Activated naive CD4-positive, alpha-beta T cell (primary cell): ENCODE data around the gene GSDMA.
"Not testable (repeated sequence)": the region's sequence is repeated elsewhere in the genome, so short reads cannot be mapped to it uniquely, and the experiment has no call there.

ENCODE experiments used
- DNase-seq, 4 experiments: peaks; one replicate each; lab custom pipeline; 2025; lab: John Stamatoyannopoulos, UW

Gene GSDMA

DNA sequence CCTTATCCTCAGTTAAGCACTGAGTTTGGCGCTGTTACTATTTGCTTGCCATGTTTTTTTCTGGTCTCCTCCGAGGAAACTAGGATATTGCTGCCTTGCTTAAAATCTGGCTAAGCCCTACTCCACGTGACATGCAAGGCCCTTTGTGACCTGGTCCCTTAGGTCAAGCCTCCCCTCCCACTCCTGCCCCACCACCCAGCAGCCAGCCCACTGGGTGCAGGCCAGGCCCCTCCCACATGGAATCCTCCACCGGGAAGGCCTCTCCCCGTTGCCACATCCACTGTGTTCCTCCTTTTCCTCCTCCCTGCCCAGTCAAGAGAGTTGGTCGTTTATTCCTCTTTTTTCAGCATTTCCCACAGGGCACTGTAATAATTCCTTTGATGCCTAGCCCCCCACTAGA is 34.0 kb downstream of the GSDMA start:
- DNase-seq, result no peak

DNA sequence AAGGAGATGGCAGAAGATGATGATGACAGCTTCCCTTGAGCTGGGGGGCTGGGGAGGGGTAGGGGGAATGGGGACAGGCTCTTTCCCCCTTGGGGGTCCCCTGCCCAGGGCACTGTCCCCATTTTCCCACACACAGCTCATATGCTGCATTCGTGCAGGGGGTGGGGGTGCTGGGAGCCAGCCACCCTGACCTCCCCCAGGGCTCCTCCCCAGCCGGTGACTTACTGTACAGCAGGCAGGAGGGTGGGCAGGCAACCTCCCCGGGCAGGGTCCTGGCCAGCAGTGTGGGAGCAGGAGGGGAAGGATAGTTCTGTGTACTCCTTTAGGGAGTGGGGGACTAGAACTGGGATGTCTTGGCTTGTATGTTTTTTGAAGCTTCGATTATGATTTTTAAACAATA is 34.7 kb downstream of the GSDMA start:
- DNase-seq, result no peak

DNA sequence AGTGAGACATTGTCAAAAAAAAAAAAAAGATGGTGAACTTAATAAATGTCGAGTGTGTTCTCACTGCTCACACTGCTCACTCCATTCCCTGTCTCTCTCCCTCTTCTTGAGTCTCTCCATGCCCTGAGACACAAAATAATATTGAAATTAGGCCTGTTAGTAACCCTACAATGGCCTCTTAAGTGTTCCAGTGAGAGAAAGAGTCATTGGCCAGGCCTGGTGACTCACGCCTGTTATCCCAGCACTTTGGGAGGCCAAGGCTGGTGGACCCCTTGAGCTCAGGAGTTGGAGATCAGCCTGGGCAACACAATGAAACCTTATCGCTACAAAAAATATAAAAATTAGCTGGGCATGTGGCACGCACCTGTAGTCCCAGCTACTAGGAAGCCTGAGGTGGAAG is 36.3 kb downstream of the GSDMA start:
- DNase-seq, result no peak

DNA sequence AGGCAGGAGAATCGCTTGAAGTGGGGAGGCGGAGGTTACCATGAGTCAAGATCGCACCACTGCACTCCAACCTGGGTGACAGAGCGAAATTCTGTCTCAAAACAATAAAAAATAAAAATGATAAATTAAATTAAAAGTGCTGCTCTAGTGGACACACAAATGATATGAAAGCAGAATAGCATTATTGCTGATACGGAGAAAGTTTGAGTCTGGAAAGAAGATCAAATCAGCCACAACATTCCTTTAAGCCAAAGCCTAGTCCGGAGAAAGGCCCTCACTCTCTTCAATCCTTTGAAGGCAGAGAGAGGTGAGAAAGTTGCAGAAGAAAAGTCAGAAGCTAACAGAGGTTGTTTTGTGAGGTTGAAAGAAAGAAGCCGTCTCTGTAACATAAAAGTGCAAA is 37.4 kb downstream of the GSDMA start:
- DNase-seq, result no peak

DNA sequence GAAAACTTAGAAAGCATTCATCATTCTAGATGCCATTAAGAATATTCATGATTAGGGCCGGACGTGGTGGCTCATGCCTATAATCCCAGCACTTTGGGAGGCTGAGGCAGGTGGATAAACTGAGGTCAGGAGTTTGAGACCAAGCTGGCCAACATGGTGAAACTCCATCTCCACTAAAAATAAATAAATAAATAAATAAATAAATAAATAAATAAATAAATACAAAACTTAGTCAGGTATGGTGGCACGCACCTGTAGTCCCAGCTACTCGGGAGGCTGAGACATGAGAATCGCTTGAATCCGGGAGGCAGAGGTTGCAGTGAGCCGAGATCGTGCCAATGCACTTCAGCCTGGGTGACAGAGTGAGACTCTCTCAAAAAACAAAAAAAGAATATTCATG is 38.5 kb downstream of the GSDMA start:
- not testable (repeated sequence) for DNase-seq

DNA sequence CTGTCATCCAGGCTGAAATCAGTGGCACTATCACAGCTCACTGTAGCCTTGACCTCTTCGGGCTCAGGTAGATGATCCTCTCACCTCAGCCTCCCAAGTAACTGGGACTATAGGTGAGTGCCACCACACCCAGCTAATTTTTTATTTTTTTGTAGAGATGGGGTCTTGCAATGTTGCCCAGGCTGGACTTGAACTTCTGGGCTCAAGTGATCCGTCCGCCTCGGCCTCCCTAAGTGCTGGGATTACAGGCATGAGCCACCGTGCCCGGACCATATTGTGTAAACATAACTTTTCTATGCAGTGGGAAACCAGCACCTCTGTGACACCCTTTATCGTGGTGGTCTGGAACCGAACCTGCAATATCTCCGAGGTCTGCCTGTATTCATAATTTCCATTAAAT is 41.3 kb downstream of the GSDMA start:
- no peak for DNase-seq

DNA sequence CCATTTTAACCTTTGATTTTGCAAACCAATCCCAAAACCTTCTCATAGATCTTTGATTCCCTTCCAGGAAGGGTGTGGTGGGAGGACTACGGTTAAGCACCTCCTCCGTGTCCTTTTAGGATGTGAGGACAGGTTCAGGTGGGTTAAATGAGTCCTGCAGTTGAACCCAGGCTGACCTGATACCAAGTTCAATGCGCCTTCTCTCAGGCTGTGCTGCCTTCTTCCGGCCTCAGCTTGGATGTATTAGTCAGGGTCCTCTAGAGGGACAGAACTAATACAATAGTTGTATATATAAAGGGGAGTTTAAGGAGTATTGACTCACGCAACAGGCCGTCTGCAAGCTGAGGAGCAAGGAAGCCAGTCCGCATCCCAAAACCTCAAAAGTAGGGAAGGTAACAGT is 41.9 kb downstream of the GSDMA start:
- DNase-seq, result no peak

DNA sequence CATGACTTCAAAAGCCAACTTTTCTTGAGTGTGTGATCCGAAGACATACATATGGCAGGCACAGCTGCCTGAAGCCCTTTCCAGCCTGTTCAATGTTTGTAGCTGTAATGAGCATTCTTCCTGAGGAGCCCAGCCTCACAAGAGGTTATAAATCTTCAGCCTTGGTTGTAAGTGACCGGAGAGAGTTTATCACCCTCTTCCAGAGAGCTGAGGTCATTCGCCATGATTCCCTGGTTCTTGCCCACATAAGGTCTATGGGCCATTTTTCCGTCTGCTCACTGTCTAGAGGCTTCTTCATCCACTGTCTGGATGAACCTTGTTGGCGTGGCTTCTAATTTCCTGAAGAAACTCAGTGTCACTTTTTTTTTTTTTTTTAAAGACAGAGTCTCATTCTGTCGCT is 42.7 kb downstream of the GSDMA start:
- no peak for DNase-seq

DNA sequence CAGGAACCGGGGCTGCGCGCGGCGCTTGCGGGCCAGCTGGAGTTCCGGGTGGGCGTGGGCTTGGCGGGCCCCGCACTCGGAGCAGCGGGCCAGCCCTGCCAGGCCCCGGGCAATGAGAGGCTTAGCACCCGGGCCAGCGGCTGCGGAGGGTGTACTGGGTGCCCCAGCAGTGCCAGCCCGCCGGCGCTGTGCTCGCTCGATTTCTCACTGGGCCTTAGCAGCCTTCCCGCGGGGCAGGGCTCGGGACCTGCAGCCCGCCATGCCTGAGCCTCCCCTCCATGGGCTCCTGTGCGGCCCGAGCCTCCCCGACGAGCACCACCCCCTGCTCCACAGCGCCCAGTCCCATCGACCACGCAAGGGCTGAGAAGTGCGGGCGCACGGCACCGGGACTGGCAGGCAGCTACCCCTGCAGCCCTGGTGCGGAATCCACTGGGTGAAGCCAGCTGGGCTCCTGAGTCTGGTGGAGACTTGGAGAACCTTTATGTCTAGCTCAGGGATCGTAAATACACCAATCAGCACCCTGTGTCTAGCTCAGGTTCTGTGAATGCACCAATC is 48.2 kb downstream of the GSDMA start:
- not testable (repeated sequence) for DNase-seq

DNA sequence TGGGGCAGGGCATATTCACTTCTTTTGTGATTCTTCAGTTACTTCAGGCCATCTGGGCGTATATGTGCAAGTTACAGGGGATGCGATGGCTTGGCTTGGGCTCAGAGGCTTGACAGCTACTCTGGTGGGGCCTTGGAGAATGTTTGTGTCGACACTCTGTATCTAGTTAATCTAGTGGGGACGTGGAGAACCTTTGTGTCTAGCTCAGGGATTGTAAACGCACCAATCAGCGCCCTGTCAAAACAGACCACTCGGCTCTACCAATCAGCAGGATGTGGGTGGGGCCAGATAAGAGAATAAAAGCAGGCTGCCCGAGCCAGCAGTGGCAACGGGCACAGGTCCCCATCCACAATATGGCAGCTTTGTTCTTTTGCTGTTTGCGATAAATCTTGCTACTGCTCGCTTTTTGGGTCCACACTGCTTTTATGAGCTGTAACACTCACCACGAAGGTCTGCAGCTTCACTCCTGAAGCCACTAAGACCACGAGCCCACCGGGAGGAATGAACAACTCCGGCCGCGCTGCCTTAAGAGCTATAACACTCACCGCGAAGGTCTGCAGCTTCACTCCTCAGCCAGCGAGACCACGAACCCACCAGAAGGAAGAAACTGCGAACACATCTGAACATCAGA is 49.3 kb downstream of the GSDMA start:
- not testable (repeated sequence) for DNase-seq

DNA sequence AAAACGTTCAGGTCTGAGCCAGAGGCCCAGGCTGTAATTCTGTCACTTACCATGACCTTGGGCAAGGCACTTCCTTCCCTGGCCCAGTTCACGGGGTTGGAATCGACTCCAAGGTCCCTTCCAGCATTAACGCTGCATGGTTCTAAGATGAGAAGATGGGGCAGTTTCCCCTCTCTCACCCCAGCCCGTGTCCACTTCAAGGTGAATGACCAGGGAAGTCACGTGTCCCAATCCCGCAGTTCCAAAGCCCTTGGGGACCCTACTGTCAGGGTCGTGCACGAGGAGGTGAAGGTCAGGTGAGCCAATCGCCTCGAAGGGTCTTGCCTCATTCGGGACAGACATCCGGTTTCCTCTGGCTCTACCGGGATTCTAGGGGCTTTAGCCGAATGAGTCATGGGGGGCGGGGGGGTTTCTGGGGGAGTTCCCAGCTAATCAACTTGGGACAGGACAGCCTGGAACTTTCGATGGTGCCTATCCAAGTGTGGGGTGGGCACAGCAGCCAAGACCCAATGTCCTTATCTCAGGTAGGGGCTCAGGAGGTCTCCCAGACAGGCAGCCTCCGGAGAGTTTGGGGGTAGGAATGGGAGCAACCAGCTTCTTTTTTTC is 51.7 kb downstream of the GSDMA start:
- no peak for DNase-seq

DNA sequence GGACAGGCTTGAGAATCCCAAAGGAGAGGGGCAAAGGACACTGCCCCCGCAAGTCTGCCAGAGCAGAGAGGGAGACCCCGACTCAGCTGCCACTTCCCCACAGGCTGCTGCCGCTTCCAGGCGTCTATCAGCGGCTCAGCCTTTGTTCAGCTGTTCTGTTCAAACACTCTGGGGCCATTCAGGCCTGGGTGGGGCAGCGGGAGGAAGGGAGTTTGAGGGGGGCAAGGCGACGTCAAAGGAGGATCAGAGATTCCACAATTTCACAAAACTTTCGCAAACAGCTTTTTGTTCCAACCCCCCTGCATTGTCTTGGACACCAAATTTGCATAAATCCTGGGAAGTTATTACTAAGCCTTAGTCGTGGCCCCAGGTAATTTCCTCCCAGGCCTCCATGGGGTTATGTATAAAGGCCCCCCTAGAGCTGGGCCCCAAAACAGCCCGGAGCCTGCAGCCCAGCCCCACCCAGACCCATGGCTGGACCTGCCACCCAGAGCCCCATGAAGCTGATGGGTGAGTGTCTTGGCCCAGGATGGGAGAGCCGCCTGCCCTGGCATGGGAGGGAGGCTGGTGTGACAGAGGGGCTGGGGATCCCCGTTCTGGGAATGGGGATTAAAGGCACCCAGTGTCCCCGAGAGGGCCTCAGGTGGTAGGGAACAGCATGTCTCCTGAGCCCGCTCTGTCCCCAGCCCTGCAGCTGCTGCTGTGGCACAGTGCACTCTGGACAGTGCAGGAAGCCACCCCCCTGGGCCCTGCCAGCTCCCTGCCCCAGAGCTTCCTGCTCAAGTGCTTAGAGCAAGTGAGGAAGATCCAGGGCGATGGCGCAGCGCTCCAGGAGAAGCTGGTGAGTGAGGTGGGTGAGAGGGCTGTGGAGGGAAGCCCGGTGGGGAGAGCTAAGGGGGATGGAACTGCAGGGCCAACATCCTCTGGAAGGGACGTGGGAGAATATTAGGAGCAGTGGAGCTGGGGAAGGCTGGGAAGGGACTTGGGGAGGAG is 52.5 kb downstream of the GSDMA start, which contains the start of gene CSF3:
TSS of gene CSF3 (plus strand) at position 436 of the 993 bp plus-strand sequence. CDS start at position 471, 35 bp downstream.
- no peak for DNase-seq

DNA sequence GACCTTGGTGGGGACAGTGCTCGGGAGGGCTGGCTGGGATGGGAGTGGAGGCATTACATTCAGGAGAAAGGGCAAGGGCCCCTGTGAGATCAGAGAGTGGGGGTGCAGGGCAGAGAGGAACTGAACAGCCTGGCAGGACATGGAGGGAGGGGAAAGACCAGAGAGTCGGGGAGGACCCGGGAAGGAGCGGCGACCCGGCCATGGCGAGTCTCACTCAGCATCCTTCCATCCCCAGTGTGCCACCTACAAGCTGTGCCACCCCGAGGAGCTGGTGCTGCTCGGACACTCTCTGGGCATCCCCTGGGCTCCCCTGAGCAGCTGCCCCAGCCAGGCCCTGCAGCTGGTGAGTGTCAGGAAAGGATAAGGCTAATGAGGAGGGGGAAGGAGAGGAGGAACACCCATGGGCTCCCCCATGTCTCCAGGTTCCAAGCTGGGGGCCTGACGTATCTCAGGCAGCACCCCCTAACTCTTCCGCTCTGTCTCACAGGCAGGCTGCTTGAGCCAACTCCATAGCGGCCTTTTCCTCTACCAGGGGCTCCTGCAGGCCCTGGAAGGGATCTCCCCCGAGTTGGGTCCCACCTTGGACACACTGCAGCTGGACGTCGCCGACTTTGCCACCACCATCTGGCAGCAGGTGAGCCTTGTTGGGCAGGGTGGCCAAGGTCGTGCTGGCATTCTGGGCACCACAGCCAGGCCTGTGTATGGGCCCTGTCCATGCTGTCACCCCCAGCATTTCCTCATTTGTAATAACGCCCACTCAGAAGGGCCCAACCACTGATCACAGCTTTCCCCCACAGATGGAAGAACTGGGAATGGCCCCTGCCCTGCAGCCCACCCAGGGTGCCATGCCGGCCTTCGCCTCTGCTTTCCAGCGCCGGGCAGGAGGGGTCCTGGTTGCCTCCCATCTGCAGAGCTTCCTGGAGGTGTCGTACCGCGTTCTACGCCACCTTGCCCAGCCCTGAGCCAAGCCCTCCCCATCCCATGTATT is 53.5 kb downstream of the GSDMA start:
- DNase-seq, result no peak

DNA sequence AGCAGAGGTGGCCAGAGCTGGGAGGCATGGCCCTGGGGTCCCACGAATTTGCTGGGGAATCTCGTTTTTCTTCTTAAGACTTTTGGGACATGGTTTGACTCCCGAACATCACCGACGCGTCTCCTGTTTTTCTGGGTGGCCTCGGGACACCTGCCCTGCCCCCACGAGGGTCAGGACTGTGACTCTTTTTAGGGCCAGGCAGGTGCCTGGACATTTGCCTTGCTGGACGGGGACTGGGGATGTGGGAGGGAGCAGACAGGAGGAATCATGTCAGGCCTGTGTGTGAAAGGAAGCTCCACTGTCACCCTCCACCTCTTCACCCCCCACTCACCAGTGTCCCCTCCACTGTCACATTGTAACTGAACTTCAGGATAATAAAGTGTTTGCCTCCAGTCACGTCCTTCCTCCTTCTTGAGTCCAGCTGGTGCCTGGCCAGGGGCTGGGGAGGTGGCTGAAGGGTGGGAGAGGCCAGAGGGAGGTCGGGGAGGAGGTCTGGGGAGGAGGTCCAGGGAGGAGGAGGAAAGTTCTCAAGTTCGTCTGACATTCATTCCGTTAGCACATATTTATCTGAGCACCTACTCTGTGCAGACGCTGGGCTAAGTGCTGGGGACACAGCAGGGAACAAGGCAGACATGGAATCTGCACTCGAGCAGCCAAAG is 54.7 kb downstream of the GSDMA start:
- DNase-seq, result no peak

DNA sequence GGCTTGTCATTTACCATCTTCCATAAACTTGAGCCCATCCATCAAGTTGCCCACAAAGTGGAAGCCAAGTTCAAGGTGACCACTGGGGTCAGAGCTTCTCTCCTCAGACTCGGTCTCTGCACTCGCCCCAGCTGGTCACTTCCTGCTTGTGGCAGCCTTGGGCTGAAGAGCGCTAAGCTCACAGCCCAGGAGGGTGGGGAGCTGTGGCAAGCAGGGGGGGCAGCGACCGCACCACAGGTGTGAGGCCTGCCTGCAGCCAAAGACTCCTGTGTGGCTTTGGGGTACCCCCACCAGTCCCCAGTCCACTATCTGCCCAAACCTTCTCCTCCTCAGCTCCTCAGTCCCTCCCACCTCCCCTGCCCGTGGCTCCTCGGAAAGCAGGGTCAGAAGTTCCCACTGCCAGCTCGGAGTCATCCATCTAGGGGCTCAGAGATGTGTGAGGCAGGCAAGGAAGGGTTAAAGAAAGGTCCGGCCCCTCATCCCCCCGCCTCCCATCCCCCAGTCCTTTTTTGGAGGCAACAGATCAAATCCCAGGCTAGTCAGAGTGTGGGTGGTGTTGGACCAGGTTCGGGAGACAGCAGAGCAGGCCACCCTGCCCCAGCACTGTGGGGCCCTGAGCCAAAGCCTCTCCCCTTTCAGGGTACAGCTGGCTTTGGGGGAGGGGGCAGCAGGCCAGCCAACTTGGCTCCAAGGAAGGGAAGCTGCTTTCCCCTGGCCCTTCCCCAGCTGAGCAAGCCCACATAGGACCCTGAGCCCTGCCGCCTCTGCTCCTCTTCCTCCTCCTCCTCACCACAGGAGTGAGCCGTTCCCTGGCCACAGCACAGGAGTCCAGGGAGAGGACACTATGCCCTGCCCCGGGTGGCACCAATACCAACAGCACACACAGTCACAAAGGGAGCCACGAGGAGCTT is 55.7 kb downstream of the GSDMA start:
- no peak for DNase-seq

DNA sequence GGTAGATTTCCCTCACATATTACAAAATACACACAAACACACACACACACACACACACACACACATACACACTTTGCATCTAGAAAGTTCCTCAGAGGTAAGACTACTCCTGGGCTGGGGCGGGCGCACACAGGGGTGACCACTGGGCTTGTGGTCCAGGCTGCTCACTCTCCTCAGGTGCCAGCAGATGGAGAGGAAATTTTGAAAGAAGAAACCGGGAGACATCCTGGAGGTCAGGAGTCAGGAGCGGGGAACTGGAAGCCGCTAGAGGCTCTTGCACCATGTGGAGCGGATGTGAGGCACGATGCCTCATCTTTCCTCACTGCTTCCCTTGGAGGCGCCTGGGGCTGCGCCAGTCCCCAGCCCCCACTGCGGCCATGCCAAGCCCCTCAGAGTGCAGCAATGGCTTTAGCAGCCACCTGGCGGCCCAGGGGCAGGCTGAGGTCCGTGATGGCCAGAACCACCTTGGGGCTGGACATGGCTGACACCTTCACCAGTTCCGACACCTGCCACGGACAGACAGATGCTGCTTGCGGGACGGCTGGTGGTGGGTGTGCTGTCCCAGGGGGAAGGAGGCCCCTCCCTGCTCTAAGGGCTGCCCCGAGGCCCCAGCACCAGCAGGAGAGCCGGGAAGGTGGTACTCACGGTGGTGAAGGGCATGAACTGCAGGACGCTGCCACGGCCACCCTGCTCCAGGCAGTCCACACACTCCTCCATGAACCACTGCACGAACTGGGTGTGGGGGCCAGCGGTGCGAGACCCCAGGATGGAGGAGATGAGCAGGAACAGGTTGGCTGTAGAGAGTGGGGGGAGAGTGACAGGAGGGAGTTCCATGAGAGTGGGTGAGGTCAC is 56.6 kb downstream of the GSDMA start:
- no peak for DNase-seq

DNA sequence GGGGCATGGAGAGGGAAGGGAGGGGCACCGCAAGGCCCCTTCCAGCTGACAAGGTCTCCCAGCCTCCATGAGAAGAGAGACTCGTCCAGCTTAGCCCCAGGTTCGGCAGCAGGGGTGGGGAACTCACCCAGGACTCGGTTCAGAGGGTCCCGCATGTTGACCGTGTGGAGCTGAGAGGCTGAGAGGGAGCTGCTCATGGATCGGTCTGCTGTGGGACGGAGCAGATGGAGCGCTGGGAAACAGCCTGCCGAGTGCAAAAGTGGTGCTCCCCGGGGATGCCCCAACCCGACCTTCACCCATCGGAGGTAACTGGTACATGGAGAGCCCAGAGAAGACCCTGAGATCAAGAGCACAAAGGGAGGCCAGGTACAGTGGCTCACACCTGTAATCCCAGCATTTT is 57.3 kb downstream of the GSDMA start:
- no peak for DNase-seq

DNA sequence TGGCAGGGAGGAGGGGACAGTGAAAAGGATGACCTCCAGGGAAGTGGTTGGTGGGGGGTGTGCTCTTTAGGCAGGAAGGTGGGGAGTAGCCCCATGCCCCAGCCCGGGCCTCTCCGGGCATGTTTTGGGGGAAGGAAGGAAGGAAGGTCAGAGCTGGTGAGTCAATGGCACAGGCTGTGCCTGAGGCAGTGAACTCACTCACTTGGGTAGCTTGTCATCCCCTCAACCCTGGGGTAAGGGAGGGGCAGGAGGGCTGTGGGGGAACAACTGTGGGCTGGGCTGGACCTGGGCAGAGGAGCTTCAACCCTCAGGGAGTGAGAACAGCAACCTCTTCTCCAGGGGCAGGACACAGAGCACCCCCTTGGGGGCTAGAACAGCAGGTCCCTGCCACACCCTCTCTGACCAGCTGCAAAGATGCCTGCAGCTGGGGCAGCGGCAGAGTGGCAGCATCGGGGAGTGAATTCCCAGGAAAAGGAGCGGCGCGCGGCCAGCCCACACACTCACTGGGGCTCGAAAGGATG is 58.7 kb downstream of the GSDMA start:
- no peak for DNase-seq
